ENCODE results near the gene PLGRKT.
"Not testable (repeated sequence)": the region's sequence is repeated elsewhere in the genome, so short reads cannot be mapped to it uniquely, and the experiment has no call there.

DNA sequence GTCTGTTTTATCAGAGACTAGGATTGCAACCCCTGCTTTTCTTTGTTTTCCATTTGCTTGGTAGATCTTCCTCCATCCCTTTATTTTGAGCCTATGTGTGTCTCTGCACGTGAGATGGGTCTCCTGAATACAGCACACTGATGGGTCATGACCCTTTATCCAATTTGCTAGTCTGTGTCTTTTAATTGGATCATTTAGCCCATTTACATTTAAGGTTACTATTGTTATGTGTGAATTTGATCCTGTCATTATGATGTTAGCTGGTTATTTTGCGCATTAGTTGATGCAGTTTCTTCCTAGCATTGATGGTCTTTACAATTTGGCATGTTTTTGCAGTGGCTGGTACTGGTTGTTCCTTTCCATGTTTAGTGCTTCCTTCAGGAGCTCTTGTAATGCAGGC is 37.9 kb upstream of the PLGRKT start:
- TF ChIP-seq, protein P1, sequence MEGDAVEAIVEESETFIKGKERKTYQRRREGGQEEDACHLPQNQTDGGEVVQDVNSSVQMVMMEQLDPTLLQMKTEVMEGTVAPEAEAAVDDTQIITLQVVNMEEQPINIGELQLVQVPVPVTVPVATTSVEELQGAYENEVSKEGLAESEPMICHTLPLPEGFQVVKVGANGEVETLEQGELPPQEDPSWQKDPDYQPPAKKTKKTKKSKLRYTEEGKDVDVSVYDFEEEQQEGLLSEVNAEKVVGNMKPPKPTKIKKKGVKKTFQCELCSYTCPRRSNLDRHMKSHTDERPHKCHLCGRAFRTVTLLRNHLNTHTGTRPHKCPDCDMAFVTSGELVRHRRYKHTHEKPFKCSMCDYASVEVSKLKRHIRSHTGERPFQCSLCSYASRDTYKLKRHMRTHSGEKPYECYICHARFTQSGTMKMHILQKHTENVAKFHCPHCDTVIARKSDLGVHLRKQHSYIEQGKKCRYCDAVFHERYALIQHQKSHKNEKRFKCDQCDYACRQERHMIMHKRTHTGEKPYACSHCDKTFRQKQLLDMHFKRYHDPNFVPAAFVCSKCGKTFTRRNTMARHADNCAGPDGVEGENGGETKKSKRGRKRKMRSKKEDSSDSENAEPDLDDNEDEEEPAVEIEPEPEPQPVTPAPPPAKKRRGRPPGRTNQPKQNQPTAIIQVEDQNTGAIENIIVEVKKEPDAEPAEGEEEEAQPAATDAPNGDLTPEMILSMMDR (IDR thresholded peaks at IDR 0.05; ENCODE audit: insufficient read depth, low read length, poor library complexity, severe bottlenecking), result not testable (repeated sequence)
- TF ChIP-seq EZH2phosphoT487 (conservative IDR thresholded peaks at IDR 0.05; ENCODE audit: low read length), result not testable (repeated sequence)
